ENCODE data around the gene TMEM115. TPM values are rescaled to one million over a fixed set of nuclear protein-coding genes. Genes with fewer than 3 reads are reported as not detected.

TMEM115 gene
- 27.7 and 44.4 TPM in 2 replicates for total RNA-seq

- DNase-seq (ENCODE audit: low read depth in 2 of 2), result peak; percentile 99
These were observed at the start of gene TMEM115 for GRCh38 chr3:50358911-50359759. Gene TMEM115 (minus strand): TSS chr3:50359521. CDS start chr3:50359063, 458 bp downstream.

GRCh38 chr3:50408443-50408944 lies 49.2 kb upstream of the TMEM115 start:
- no peak for DNase-seq (ENCODE audit: low read depth in 2 of 2)

GRCh38 chr3:50406487-50406886 lies 47.2 kb upstream of the TMEM115 start:
- DNase-seq (ENCODE audit: low read depth in 2 of 2), result no peak

GRCh38 chr3:50405249-50405648 lies 45.9 kb upstream of the TMEM115 start:
- DNase-seq (ENCODE audit: low read depth in 2 of 2), result peak in 1 of 2 donors; percentile 35

- no peak for DNase-seq (ENCODE audit: low read depth in 2 of 2)
These were observed 42.8 kb upstream of the TMEM115 start for GRCh38 chr3:50401978-50402595.

GRCh38 chr3:50396502-50396901 lies 37.2 kb upstream of the TMEM115 start:
- DNase-seq (ENCODE audit: low read depth in 2 of 2), result no peak

- no peak for DNase-seq (ENCODE audit: low read depth in 2 of 2)
These were observed 35.9 kb upstream of the TMEM115 start for GRCh38 chr3:50395070-50395860.

- no peak for DNase-seq (ENCODE audit: low read depth in 2 of 2)
These were observed 33.7 kb upstream of the TMEM115 start for GRCh38 chr3:50393061-50393460.

GRCh38 chr3:50392101-50392715 lies 32.9 kb upstream of the TMEM115 start:
- DNase-seq (ENCODE audit: low read depth in 2 of 2), result no peak

GRCh38 chr3:50390508-50391224 lies 31.3 kb upstream of the TMEM115 start:
- peak; percentile 26 to 70 for DNase-seq (ENCODE audit: low read depth in 2 of 2)

GRCh38 chr3:50389414-50389767 lies 30.1 kb upstream of the TMEM115 start:
- DNase-seq (ENCODE audit: low read depth in 2 of 2), result no peak

- DNase-seq (ENCODE audit: low read depth in 2 of 2), result no peak
These were observed 29.5 kb upstream of the TMEM115 start for GRCh38 chr3:50388720-50389413.

GRCh38 chr3:50388016-50388719 lies 28.8 kb upstream of the TMEM115 start:
- DNase-seq (ENCODE audit: low read depth in 2 of 2), result peak; percentile 17 to 18

- DNase-seq (ENCODE audit: low read depth in 2 of 2), result no peak
These were observed 26.4 kb upstream of the TMEM115 start for GRCh38 chr3:50385754-50386153.

- DNase-seq (ENCODE audit: low read depth in 2 of 2), result no peak
These were observed 24.4 kb upstream of the TMEM115 start for GRCh38 chr3:50383750-50384149.

- DNase-seq (ENCODE audit: low read depth in 2 of 2), result no peak
These were observed 23.4 kb upstream of the TMEM115 start for GRCh38 chr3:50382722-50383121.

GRCh38 chr3:50381383-50381782 lies 22.1 kb upstream of the TMEM115 start:
- no peak for DNase-seq (ENCODE audit: low read depth in 2 of 2)

GRCh38 chr3:50380405-50381085 lies 21.2 kb upstream of the TMEM115 start:
- no peak for DNase-seq (ENCODE audit: low read depth in 2 of 2)

- DNase-seq (ENCODE audit: low read depth in 2 of 2), result no peak
These were observed 19.4 kb upstream of the TMEM115 start for GRCh38 chr3:50378757-50379156.

Measured in lung microvascular endothelial cell (primary cell).